HepG2 (cell line): ENCODE data around the gene LYST.

Experiments
- CEBPZ ChIP-seq: IDR thresholded peaks from 2 replicates; pipeline ENCODE4 v1.6.1; 2012; ENCODE audit warnings: low read length, improper control_type of control experiment
- CTCF ChIP-seq: sonication (generic); formaldehyde crosslinking; IDR thresholded peaks from 2 replicates; pipeline ENCODE4 v1.5.0; 2020; ENCODE audit warnings: mild to moderate bottlenecking, missing genetic modification reagents, moderate library complexity
- HOMEZ ChIP-seq: IDR thresholded peaks from 2 replicates; pipeline ENCODE4 v1.6.1; 2016; ENCODE audit warnings: low read depth
- KDM1A ChIP-seq: IDR thresholded peaks from 2 replicates; pipeline ENCODE4 v1.6.1; 2016; ENCODE audit warnings: missing compliant biosample characterization
- KLF9 ChIP-seq: IDR thresholded peaks from 2 replicates; pipeline ENCODE4 v1.6.1; 2016; ENCODE audit warnings: low read depth
- PHF20 ChIP-seq: sonication (generic); formaldehyde crosslinking; IDR thresholded peaks from 2 replicates; pipeline ENCODE4 v1.5.0; 2020; ENCODE audit warnings: mild to moderate bottlenecking, missing genetic modification reagents
- POLR2AphosphoS5 ChIP-seq: IDR thresholded peaks from 2 replicates; pipeline ENCODE4 v1.6.1; 2012; ENCODE audit warnings: low read depth, low read length
- REST ChIP-seq, 2 experiments: IDR thresholded peaks; 2 replicates each; pipeline ENCODE4 v1.6.1; 2011 to 2012; ENCODE audit warnings: low read length in 2 of 2, borderline replicate concordance in 1 of 2, low read depth in 1 of 2, mild to moderate bottlenecking in 1 of 2, moderate library complexity in 1 of 2
- USF2 ChIP-seq, 2 experiments: sonication (generic) in 1 of 2; formaldehyde crosslinking in 1 of 2; IDR thresholded peaks; 2 replicates each; pipeline versions ENCODE4 v1.5.1 to v1.6.1; 2011 to 2020; ENCODE audit warnings: borderline replicate concordance in 1 of 2, low read depth in 1 of 2, low read length in 1 of 2, mild to moderate bottlenecking in 1 of 2, missing genetic modification reagents in 1 of 2, moderate library complexity in 1 of 2
- ZNF350 ChIP-seq: sonication (generic); formaldehyde crosslinking; IDR thresholded peaks from 2 replicates; pipeline ENCODE4 v1.4.0; 2020; ENCODE audit warnings: mild to moderate bottlenecking, low read depth, missing genetic modification reagents, borderline replicate concordance
- ZNF609 ChIP-seq: sonication (generic); formaldehyde crosslinking; IDR thresholded peaks from 2 replicates; pipeline ENCODE4 v1.4.0; 2020; ENCODE audit warnings: mild to moderate bottlenecking, missing genetic modification reagents, borderline replicate concordance
- ZNF710 ChIP-seq: sonication (generic); formaldehyde crosslinking; IDR thresholded peaks from 2 replicates; pipeline ENCODE4 v1.5.0; 2020; ENCODE audit warnings: mild to moderate bottlenecking, missing genetic modification reagents, borderline replicate concordance

- TF ChIP-seq REST (IDR thresholded peaks at IDR 0.05; ENCODE audit: borderline replicate concordance in 1 of 2, low read depth in 1 of 2, low read length in 2 of 2) (no peak), ZNF710 (CRISPR knock-in tag) (no peak), CTCF (CRISPR knock-in tag) (no peak), KDM1A (CRISPR knock-in tag) (no peak), PHF20 (CRISPR knock-in tag) (no peak), HOMEZ (CRISPR knock-in tag) (no peak), ZNF609 (CRISPR knock-in tag) (no peak), CEBPZ (no peak), ZNF350 (CRISPR knock-in tag) (no peak), USF2 (IDR thresholded peaks at IDR 0.05; ENCODE audit: low read depth, low read length) (no peak), USF2 (CRISPR knock-in tag; IDR thresholded peaks at IDR 0.05; ENCODE audit: borderline replicate concordance) (no peak), POLR2AphosphoS5 (no peak), KLF9 (CRISPR knock-in tag) (no peak)
These were observed 45.2 kb downstream of the LYST start for GRCh38 chr1:235821361-235821981.
